Spleen (tissue), 7 donors: ENCODE data around the gene RCAN3.

Experiments
- CTCF ChIP-seq, 11 experiments: fragments of 200-600 bp in 7 of 11; fragments of 450-650 bp in 4 of 11; sonication (generic) in 4 of 11; IDR thresholded peaks in 8 of 11; conservative IDR thresholded peaks in 3 of 11; 1 replicate in 7 of 11; 2 replicates in 4 of 11; pipeline versions ENCODE4 v1.4.0 to v1.8.0; 2016 to 2021; ENCODE audit warnings: antibody characterized with exemption in 11 of 11, inconsistent platforms in 4 of 11, mild to moderate bottlenecking in 1 of 11
- POLR2A ChIP-seq, 3 donors: fragments of 450-650 bp; IDR thresholded peaks; one replicate each; pipeline ENCODE4 v1.5.1; 2017; ENCODE audit warnings: antibody characterized with exemption in 3 of 3, mild to moderate bottlenecking in 1 of 3
- donor health status: DM: no; HTN: no; CAD: no; lungs with moderate emphysema.
- donor health status: DM: no; HTN: no; CAD: no.
- donor health status: DM: no; HTN: no; CAD: no.

DNA sequence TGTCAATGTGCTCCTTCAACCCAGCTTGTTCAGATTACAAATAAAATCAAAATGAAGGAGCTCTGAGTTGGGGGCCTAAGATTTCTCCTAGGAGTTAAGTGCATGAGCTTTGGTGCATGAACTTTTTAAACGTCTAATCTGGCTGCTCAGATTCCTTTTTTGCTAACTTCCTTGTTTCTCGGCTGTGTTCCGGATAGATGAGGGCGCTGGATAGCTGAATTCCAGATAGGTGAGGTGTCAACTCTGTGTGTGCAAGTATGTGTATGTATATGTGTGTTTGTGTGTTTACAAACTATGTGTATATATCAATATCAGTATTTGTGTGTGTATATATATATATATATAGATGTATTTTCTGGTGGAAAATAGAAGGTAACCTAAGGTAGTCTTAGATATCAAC, 37.5 kb upstream of the RCAN3 start:
- TF ChIP-seq POLR2A (IDR thresholded peaks at IDR 0.05), result no peak
- TF ChIP-seq CTCF (IDR thresholded peaks at IDR 0.05 in 8 of 11, conservative IDR thresholded peaks at IDR 0.05 in 3 of 11), result no peak
